OCI-LY1 (cell line): ENCODE results near the gene MFSD11.
A peak's percentile ranks its signal among the peaks of the same experiment; 100 is the strongest.
"Not testable (repeated sequence)": the region's sequence is repeated elsewhere in the genome, so short reads cannot be mapped to it uniquely, and the experiment has no call there.

ENCODE experiments used
- H2AFZ ChIP-seq: fragments of 200-600 bp; sonication (generic), shearing (Covaris generic); 2 replicates; pipeline ENCODE4 v1.6.0; 2014; ENCODE audit warnings: antibody characterized with exemption, mild to moderate bottlenecking, low read length
- H3F3A ChIP-seq: fragments of 200-600 bp; sonication (generic), shearing (Covaris generic); 2 replicates; pipeline ENCODE4 v1.6.0; 2014; ENCODE audit warnings: mild to moderate bottlenecking, antibody characterized with exemption, low read length, moderate library complexity; ENCODE audit not compliant: insufficient read depth
- H3K27ac ChIP-seq: fragments of 200-600 bp; sonication (generic); 2 replicates; pipeline ENCODE4 v1.5.1; 2014; ENCODE audit warnings: low read length, mixed run types, mild to moderate bottlenecking, low read depth; ENCODE audit not compliant: poor library complexity, severe bottlenecking
- H3K27me3 ChIP-seq: fragments of 200-600 bp; sonication (generic); 2 replicates; pipeline ENCODE4 v1.6.0; 2014; ENCODE audit warnings: antibody characterized with exemption, mild to moderate bottlenecking, low read length, moderate library complexity; ENCODE audit not compliant: insufficient read depth
- H3K36me3 ChIP-seq: fragments of 200-600 bp; sonication (generic); 2 replicates; pipeline ENCODE4 v1.6.1; 2014; ENCODE audit warnings: mild to moderate bottlenecking, antibody characterized with exemption, low read length, moderate library complexity, mixed read lengths; ENCODE audit not compliant: insufficient read depth
- H3K4me1 ChIP-seq: fragments of 200-600 bp; sonication (generic); 2 replicates; pipeline ENCODE4 v1.5.1; 2014; ENCODE audit warnings: mild to moderate bottlenecking, low read length, moderate library complexity; ENCODE audit not compliant: insufficient read depth, severe bottlenecking
- H3K4me2 ChIP-seq: fragments of 200-600 bp; sonication (generic), shearing (Covaris generic); 2 replicates; pipeline ENCODE4 v1.6.1; 2014; ENCODE audit warnings: low read length
- H3K4me3 ChIP-seq: fragments of 200-600 bp; sonication (generic); 2 replicates; pipeline ENCODE4 v1.5.1; 2014; ENCODE audit warnings: low read length, low read depth, mild to moderate bottlenecking, mixed read lengths; ENCODE audit not compliant: poor library complexity, severe bottlenecking
- H3K79me2 ChIP-seq: fragments of 200-600 bp; shearing (Covaris generic); 2 replicates; pipeline ENCODE4 v1.6.1; 2016; ENCODE audit warnings: mixed run types, low read length, mixed read lengths; ENCODE audit not compliant: insufficient read depth
- H3K9ac ChIP-seq: fragments of 200-600 bp; sonication (generic), shearing (Covaris generic); 2 replicates; pipeline ENCODE4 v1.6.1; 2014; ENCODE audit warnings: mild to moderate bottlenecking, low read length, mixed read lengths
- H3K9me2 ChIP-seq: fragments of 200-600 bp; sonication (generic), shearing (Covaris generic); 2 replicates; pipeline ENCODE4 v1.6.1; 2014; ENCODE audit warnings: low read depth, mild to moderate bottlenecking, low read length, mixed read lengths
- H3K9me3 ChIP-seq: fragments of 200-600 bp; shearing (Covaris generic); 2 replicates; pipeline ENCODE4 v1.6.1; 2014; ENCODE audit warnings: low read length, mixed read lengths
- H4K20me1 ChIP-seq: fragments of 200-600 bp; sonication (generic), shearing (Covaris generic); 2 replicates; pipeline ENCODE4 v1.6.0; 2016; ENCODE audit warnings: mild to moderate bottlenecking, low read length; ENCODE audit not compliant: insufficient read depth
- CTCF ChIP-seq: fragments of 200-600 bp; sonication (generic), shearing (Covaris generic); IDR thresholded peaks from 2 replicates; pipeline ENCODE4 v1.5.1; 2017; ENCODE audit warnings: mild to moderate bottlenecking, antibody characterized with exemption, low read length, moderate library complexity, mixed read lengths
- EZH2 ChIP-seq: fragments of 200-600 bp; sonication (generic), shearing (Covaris generic); IDR thresholded peaks from 2 replicates; pipeline ENCODE4 v1.8.0; 2017; ENCODE audit warnings: borderline replicate concordance, mixed run types, mild to moderate bottlenecking, antibody characterized with exemption, low read length, moderate library complexity, mixed read lengths

MFSD11 gene

DNA sequence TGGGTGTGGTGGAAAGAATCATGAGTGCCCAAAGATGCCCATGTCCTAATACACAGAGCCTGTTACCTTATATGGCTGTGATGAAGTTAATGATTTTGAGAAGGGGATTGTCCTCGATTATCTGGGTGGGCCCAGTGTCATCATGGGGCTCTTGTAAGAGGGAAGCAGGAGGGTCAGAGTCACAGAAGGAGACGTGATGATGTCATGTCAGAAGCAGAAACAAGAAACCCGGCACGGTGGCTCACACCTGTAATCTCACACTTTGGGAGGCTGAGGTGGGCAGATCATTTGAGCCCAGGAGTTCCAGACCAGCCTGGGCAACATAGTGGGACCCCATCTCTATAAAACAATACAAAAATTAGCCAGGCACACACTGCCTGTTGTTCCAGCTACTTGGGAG is 75.0 kb downstream of the MFSD11 start:
- H3K27me3 ChIP-seq: no peaks in the 10 kb centered on the region
- H2AFZ ChIP-seq: no peak overlapping the region
- no peaks in the 10 kb centered on the region for H3K36me3 ChIP-seq
- no peaks in the 10 kb centered on the region for H3K4me1 ChIP-seq
- H4K20me1 ChIP-seq: no peaks in the 10 kb centered on the region
- H3K9me2 ChIP-seq: no peaks in the 10 kb centered on the region
- no peak overlapping the region for H3K9ac ChIP-seq
- H3K79me2 ChIP-seq: no peaks in the 10 kb centered on the region
- TF ChIP-seq EZH2 (no peak), CTCF (no peak)
- H3K4me3 ChIP-seq: no peak overlapping the region
- H3K27ac ChIP-seq: no peak overlapping the region
- H3K9me3 ChIP-seq: no peaks in the 10 kb centered on the region
- H3K4me2 ChIP-seq: no peak overlapping the region
- no peaks in the 10 kb centered on the region for H3F3A ChIP-seq

DNA sequence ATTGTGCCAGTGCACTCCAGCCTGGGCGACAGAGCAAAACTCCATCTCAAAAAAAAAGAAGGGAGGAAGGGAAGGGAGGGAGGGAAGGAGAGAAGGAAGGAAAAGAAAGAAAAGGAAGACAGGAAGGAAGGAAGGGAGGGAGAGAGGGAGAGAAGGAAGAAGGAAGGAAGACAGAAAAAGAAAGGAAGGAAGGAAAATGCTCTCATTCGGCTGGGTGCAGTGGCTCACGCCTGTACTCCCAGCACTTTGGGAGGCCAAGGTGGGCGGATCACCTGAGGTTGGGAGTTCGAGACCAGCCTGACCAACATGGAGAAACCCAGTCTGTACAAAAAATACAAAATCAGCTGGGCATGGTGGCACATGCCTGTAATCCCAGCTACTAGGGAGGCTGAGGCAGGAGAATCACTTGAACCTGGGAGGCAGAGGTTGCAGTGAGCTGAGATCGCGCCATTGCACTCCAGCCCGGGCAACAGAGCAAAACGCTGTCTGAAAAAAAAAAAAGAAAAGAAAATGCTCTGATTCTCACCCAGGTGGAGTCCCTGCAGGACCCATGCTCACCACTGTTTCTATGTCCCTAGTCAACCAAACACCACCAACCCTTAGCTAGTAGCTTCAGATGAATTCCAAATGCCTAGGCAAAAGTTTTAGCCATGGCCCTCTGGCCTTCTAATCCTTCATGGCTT is 78.1 kb downstream of the MFSD11 start:
- not testable (repeated sequence) for H3K9me3 ChIP-seq, H3K27ac ChIP-seq, H3K27me3 ChIP-seq, H3K4me2 ChIP-seq, H3K36me3 ChIP-seq, H3K79me2 ChIP-seq, H4K20me1 ChIP-seq, H3K4me3 ChIP-seq, H3K9me2 ChIP-seq, H3K9ac ChIP-seq, H3K4me1 ChIP-seq, H3F3A ChIP-seq, H2AFZ ChIP-seq

DNA sequence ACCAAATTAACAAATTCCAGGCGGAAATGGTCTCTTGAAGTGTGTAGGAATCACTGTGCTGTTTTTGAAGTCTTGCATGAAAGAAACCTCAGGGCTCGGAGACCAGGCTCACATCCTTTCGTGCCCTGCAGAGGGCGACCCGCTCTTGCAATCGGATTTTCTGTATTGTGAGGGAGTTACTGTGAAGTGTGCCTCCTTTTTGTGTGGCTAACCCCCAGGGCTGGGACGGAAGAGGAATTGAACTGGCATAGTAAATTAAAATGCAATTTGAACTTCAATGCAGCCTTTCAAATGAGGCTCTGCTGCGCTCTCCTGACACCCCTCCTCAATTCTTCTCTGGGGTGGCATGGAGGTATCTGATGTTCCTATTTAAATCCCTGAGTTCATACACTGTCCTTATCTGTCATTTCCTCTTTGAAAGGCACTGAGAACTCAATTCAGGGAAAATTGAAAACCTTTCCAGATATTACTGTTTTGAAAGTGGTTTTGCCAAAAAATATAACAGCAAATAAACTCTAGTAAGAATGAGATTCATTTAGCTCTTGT is 78.7 kb downstream of the MFSD11 start:
- TF ChIP-seq CTCF: peak; percentile 79
- TF ChIP-seq EZH2: no peak
- Histone ChIP-seq H3K4me2 (no peak overlapping the region), H3K27me3 (no peaks in the 10 kb centered on the region), H3K9me3 (no peaks in the 10 kb centered on the region), H3K4me3 (no peak overlapping the region), H3K9me2 (no peaks in the 10 kb centered on the region), H3K9ac (no peak overlapping the region), H2AFZ (no peak overlapping the region), H3K4me1 (no peaks in the 10 kb centered on the region), H3K36me3 (no peaks in the 10 kb centered on the region), H3K27ac (no peak overlapping the region), H3F3A (no peaks in the 10 kb centered on the region), H3K79me2 (no peaks in the 10 kb centered on the region), H4K20me1 (no peaks in the 10 kb centered on the region)

DNA sequence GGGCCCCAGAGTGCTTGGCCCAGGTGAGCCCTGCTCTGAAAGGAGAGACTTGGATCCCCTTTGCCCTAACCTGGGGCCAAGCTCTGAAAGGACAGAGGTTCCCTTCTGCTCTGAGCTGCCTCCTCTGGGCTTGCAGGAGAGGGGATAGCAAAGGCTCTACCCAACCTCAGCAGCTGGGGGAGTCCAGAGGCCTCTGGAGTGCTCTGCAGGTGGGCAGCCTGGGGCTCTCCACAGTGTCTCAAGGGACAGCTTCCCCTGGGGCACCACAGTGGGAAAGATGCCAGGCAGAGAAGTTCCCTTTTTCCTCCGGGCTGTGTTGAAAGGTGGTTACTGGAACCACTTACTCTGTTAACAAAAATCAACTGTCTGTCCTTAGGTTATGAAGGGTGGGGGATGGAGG is 82.1 kb downstream of the MFSD11 start:
- no peak overlapping the region for H2AFZ ChIP-seq
- H3K4me3 ChIP-seq: no peak overlapping the region
- TF ChIP-seq EZH2 (no peak), CTCF (no peak)

More for the DNA sequence above, 82.1 kb downstream of the MFSD11 start:
- no peaks in the 10 kb centered on the region for H3K4me1 ChIP-seq
- H3K9me3 ChIP-seq: no peaks in the 10 kb centered on the region
- no peak overlapping the region for H3K27ac ChIP-seq
- H3K36me3 ChIP-seq: no peaks in the 10 kb centered on the region
- no peaks in the 10 kb centered on the region for H3K9me2 ChIP-seq
- H3F3A ChIP-seq: no peaks in the 10 kb centered on the region
- no peak overlapping the region for H3K4me2 ChIP-seq
- H3K27me3 ChIP-seq: 0 out of 2 replicates have a peak, but pooled peaks cover 4% of the 10 kb centered on the region
- H3K9ac ChIP-seq: no peak overlapping the region
- no peaks in the 10 kb centered on the region for H3K79me2 ChIP-seq
- H4K20me1 ChIP-seq: no peaks in the 10 kb centered on the region
